ENCODE data around the gene HMOX1. TPM values are rescaled to one million over a fixed set of nuclear protein-coding genes. Genes with fewer than 3 reads are reported as not detected.

Gene HMOX1
- total and polyA plus RNA-seq, 11 donors = 2.4 to 126 (median 4.8) TPM

DNA sequence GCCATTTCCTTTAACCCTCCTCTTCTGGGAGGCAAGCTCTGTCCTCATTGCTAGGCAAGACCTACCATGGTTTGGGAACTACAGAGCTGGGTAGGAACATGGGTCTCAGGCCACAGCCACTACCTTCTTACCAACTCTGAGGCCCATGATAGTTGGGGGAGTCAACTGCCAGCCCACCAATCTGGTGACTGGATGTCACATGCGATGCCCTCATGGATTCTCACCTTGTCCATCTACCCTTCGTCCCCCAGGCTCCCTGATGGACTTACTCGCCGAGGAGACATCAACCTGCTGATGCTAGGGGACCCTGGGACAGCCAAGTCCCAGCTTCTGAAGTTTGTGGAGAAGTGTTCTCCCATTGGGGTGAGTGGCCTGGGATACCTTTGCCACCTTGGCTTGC is 32.7 kb downstream of the HMOX1 start:
- H3K27ac ChIP-seq = no peak overlapping the region
- peaks cover 0 to 28% (median 0%) of the 10 kb centered on the region in 12 donors for H3K4me1 ChIP-seq
- no peaks in the 10 kb centered on the region for H3K9me3 ChIP-seq
- intact Hi-C loops (cut with DNase I) = loop anchor here in 1 of 10 donors (5.0 kb wide), 1 partner anchor 61 kb away; no protein-coding TSS in a partner anchor
- DNase-seq (no peak), ATAC-seq (no peak)
- TF ChIP-seq, protein P1, sequence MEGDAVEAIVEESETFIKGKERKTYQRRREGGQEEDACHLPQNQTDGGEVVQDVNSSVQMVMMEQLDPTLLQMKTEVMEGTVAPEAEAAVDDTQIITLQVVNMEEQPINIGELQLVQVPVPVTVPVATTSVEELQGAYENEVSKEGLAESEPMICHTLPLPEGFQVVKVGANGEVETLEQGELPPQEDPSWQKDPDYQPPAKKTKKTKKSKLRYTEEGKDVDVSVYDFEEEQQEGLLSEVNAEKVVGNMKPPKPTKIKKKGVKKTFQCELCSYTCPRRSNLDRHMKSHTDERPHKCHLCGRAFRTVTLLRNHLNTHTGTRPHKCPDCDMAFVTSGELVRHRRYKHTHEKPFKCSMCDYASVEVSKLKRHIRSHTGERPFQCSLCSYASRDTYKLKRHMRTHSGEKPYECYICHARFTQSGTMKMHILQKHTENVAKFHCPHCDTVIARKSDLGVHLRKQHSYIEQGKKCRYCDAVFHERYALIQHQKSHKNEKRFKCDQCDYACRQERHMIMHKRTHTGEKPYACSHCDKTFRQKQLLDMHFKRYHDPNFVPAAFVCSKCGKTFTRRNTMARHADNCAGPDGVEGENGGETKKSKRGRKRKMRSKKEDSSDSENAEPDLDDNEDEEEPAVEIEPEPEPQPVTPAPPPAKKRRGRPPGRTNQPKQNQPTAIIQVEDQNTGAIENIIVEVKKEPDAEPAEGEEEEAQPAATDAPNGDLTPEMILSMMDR (IDR thresholded peaks at IDR 0.05) = no peak
- TF ChIP-seq POLR2A (IDR thresholded peaks at IDR 0.05) = no peak
- H3K4me3 ChIP-seq = no peak overlapping the region
- H3K36me3 ChIP-seq = peaks cover 0 to 95% (median 89%) of the 10 kb centered on the region in 9 donors
- H3K27me3 ChIP-seq = no peaks in the 10 kb centered on the region
- WGBS, 4 donors = 93 to 99% (median 97%) methylated on average over 4 of the region's 4 CpGs

DNA sequence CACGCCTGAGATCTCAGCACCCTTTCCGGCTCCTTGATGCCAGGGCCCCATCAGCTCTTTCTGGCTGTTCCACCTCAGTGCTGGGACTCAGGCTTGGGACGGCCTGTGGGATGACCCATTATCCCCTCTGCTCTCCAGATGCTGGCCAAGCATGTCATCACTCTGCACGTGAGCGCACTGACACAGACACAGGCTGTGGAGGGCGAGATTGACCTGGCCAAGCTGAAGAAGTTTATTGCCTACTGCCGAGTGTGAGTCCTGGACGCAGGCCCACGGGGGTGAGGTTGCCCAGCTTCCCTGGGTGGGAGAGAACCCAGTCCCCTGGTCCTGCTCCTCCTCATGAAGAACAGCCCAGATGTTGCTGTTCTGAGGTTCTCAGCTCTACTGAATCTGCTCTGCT is 36.7 kb downstream of the HMOX1 start:
- intact Hi-C loops (cut with DNase I) = no loop called here
- peaks cover 0 to 4% (median 0%) of the 10 kb centered on the region in 12 donors for H3K4me1 ChIP-seq
- ATAC-seq (no peak), DNase-seq (no peak)
- peaks cover 0 to 97% (median 88%) of the 10 kb centered on the region in 9 donors for H3K36me3 ChIP-seq
- H3K4me3 ChIP-seq = no peak overlapping the region
- TF ChIP-seq, protein P1 (IDR thresholded peaks at IDR 0.05) = no peak
- no peak for TF ChIP-seq POLR2A (IDR thresholded peaks at IDR 0.05)
- no peaks in the 10 kb centered on the region for H3K9me3 ChIP-seq
- no peak overlapping the region for H3K27ac ChIP-seq
- no peaks in the 10 kb centered on the region for H3K27me3 ChIP-seq
- 87 to 97% (median 91%) methylated on average over 6 to 9 of the region's 9 CpGs for WGBS, 4 donors

DNA sequence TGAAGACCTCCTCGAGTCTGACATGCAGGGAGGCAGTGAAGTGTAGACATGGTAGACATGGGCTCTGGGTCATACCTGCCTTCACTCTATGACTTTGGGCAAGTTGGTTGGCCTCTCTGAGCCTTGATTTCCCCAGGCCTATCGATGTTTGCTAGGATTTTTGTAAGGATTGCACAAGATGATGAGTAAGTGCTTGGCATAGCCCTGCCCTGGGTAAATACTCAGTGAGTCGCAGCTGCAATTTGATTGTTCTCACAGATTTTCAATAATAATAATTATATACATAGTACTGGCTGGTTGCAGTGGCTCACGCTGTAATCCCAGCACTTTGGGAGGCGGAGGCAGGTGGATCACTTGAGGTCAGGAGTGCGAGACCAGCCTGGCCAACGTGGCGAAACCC is 37.2 kb downstream of the HMOX1 start:
- Histone ChIP-seq H3K27me3 (no peaks in the 10 kb centered on the region), H3K9me3 (no peaks in the 10 kb centered on the region), H3K36me3 (peaks cover 0 to 98% (median 92%) of the 10 kb centered on the region in 9 donors), H3K4me1 (peaks cover 0 to 4% (median 0%) of the 10 kb centered on the region in 12 donors), H3K27ac (no peak overlapping the region), H3K4me3 (no peak overlapping the region)
- intact Hi-C loops (cut with DNase I) = no loop called here
- ATAC-seq = no peak
- DNase-seq = no peak
- TF ChIP-seq, protein P1 (IDR thresholded peaks at IDR 0.05) = no peak
- TF ChIP-seq POLR2A (IDR thresholded peaks at IDR 0.05) = no peak
- 93 to 96% (median 95%) methylated on average over 8 of the region's 8 CpGs for WGBS, 4 donors

DNA sequence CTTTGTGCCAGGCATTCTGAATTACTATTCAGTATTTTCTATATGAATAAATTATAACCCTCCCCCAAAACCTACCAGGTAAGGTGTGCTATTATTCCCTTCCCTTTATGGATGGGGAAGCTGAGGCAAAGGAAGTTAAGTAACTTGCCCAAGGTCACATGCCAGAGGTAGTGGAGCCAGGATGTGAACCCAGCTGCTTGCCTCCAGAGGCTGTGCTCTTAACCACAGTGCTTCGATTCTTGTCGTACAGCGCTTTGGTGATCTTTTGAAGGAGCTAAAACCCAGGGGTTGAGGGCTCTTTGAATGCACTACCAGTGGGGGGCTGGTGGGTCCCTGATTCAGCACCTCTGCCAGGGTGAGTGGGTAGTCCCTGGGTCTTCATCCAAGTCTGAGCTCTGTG is 37.8 kb downstream of the HMOX1 start:
- H3K9me3 ChIP-seq = no peaks in the 10 kb centered on the region
- DNase-seq (no peak), ATAC-seq (no peak)
- H3K4me1 ChIP-seq = peaks cover 0 to 4% (median 0%) of the 10 kb centered on the region in 12 donors
- no peaks in the 10 kb centered on the region for H3K27me3 ChIP-seq
- TF ChIP-seq, protein P1 (IDR thresholded peaks at IDR 0.05) = no peak
- no peak for TF ChIP-seq POLR2A (IDR thresholded peaks at IDR 0.05)
- intact Hi-C loops (cut with DNase I) = no loop called here
- peaks cover 0 to 98% (median 92%) of the 10 kb centered on the region in 9 donors for H3K36me3 ChIP-seq
- 83 to 98% (median 94%) methylated on average over 3 of the region's 3 CpGs for WGBS, 4 donors
- H3K27ac ChIP-seq = no peak overlapping the region
- no peak overlapping the region for H3K4me3 ChIP-seq

Measured in heart left ventricle (tissue), 16 donors.